ENCODE results near the gene CFAP45. TPM values are rescaled to one million over a fixed set of nuclear protein-coding genes. Genes with fewer than 3 reads are reported as not detected.

Gene CFAP45
- total RNA-seq, 1 donor from 2014 or later: 2.8 TPM

DNA sequence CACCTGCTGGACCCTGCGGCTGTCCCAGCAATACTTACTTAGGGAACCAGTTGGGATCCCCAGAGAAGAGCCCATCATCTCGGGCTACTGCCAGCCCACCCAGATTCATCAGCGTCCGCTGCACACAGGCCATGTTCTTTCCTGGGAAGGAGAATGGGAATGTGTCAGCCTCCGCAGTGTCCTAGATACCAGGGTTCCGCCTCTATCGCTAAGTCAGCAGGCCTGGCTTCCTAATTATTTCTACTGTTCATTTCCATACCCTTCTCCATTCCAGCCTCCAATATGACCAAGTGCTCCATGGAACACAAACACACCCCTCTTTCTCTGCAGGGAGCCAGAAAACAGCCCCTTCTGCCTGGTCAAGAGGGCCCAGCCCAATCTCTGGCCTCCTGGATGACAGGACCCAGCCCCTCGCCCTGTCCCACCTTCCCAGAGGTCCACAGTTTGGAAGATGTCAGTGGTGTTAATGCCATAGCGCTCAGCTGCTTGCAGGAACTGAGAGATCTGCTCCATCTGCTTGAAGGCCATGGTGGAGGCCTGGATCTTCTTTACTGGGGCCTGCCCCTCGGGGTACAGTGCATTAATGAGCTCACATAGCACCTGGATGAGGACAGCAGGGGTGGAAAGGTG lies 19.4 kb upstream of the CFAP45 start:
- Mint-ChIP-seq H3K9me3 (no peaks in the 10 kb centered on the region), H3K27me3 (no peaks in the 10 kb centered on the region), H3K4me1 (ENCODE audit: unreplicated experiment) (peaks cover 56% of the 10 kb centered on the region), H3K4me3 (no peak overlapping the region), H3K27ac (no peak overlapping the region), H3K36me3 (peaks cover 11% of the 10 kb centered on the region)
- DNase-seq (ENCODE audit: extremely low spot score, unreplicated experiment): no peak
- TF ChIP-seq CTCF (conservative IDR thresholded peaks at IDR 0.05): no peak

GRCh38 chr1:159918352-159919200 lies 18.6 kb upstream of the CFAP45 start:
- peak overlapping the region; percentile 6 for H3K27ac Mint-ChIP-seq
- DNase-seq (ENCODE audit: extremely low spot score, unreplicated experiment): no peak
- H3K9me3 Mint-ChIP-seq: no peaks in the 10 kb centered on the region
- no peak overlapping the region for H3K4me3 Mint-ChIP-seq
- peaks cover 57% of the 10 kb centered on the region for H3K4me1 Mint-ChIP-seq (ENCODE audit: unreplicated experiment)
- no peak for TF ChIP-seq CTCF (conservative IDR thresholded peaks at IDR 0.05)
- H3K36me3 Mint-ChIP-seq: peaks cover 11% of the 10 kb centered on the region
- H3K27me3 Mint-ChIP-seq: no peaks in the 10 kb centered on the region

GRCh38 chr1:159917533-159918351 lies 17.8 kb upstream of the CFAP45 start:
- TF ChIP-seq CTCF (conservative IDR thresholded peaks at IDR 0.05): no peak
- no peak for DNase-seq (ENCODE audit: extremely low spot score, unreplicated experiment)
- peak overlapping the region; percentile 21 for H3K27ac Mint-ChIP-seq
- H3K27me3 Mint-ChIP-seq: no peaks in the 10 kb centered on the region
- peaks cover 3% of the 10 kb centered on the region for H3K9me3 Mint-ChIP-seq
- no peak overlapping the region for H3K4me3 Mint-ChIP-seq
- H3K4me1 Mint-ChIP-seq (ENCODE audit: unreplicated experiment): peaks cover 57% of the 10 kb centered on the region
- H3K36me3 Mint-ChIP-seq: peaks cover 11% of the 10 kb centered on the region

- Mint-ChIP-seq H3K4me3 (no peak overlapping the region), H3K36me3 (peaks cover 11% of the 10 kb centered on the region), H3K27ac (peak overlapping the region; percentile 85), H3K9me3 (peaks cover 3% of the 10 kb centered on the region), H3K27me3 (no peaks in the 10 kb centered on the region), H3K4me1 (ENCODE audit: unreplicated experiment) (peaks cover 55% of the 10 kb centered on the region)
- no peak for TF ChIP-seq CTCF (conservative IDR thresholded peaks at IDR 0.05)
- DNase-seq (ENCODE audit: extremely low spot score, unreplicated experiment): no peak
Observed at GRCh38 chr1:159916242-159917051, 16.5 kb upstream of the CFAP45 start.
